AG10803 (cell line): ENCODE measurements around the gene PCGF3.

ENCODE experiments used
- DNase-seq: peaks from one replicate; pipeline ENCODE4 v3.0.0; 2010; ENCODE audit warnings: low read depth
- H3K4me3 ChIP-seq: 2 replicates; pipeline ENCODE4 v1.5.1; 2011; ENCODE audit warnings: mild to moderate bottlenecking, low read length, control low read depth
- CTCF ChIP-seq: conservative IDR thresholded peaks from 2 replicates; pipeline ENCODE4 v1.5.1; 2011; ENCODE audit warnings: mild to moderate bottlenecking, low read length, control low read depth, inconsistent platforms

The PCGF3 gene

GRCh38 chr4:659851-660250 is 45.8 kb upstream of the PCGF3 start:
- no peak overlapping the region for H3K4me3 ChIP-seq
- no peak for TF ChIP-seq CTCF
- no peak for DNase-seq

GRCh38 chr4:660401-660800 is 45.2 kb upstream of the PCGF3 start:
- no peak for DNase-seq
- H3K4me3 ChIP-seq: no peak overlapping the region
- TF ChIP-seq CTCF: no peak

GRCh38 chr4:661231-661630 is 44.4 kb upstream of the PCGF3 start:
- no peak for TF ChIP-seq CTCF
- H3K4me3 ChIP-seq: no peak overlapping the region

GRCh38 chr4:661881-662761 is 43.5 kb upstream of the PCGF3 start:
- no peak for TF ChIP-seq CTCF
- DNase-seq: no peak
- no peak overlapping the region for H3K4me3 ChIP-seq

More at GRCh38 chr4:661231-661630, 44.4 kb upstream of the PCGF3 start:
- no peak for DNase-seq

- DNase-seq: no peak
- no peak for TF ChIP-seq CTCF
- H3K4me3 ChIP-seq: no peak overlapping the region
Observed at GRCh38 chr4:663046-663437, 42.6 kb upstream of the PCGF3 start.

GRCh38 chr4:663438-664428 is 41.9 kb upstream of the PCGF3 start:
- no peak for TF ChIP-seq CTCF
- DNase-seq: no peak
- no peak overlapping the region for H3K4me3 ChIP-seq
